Lung (tissue), 16 donors: ENCODE results near the gene DDX55. TPM values are rescaled to one million over a fixed set of nuclear protein-coding genes. Genes with fewer than 3 reads are reported as not detected.
A peak's percentile ranks its signal among the peaks of the same experiment; 100 is the strongest.
"Not testable (repeated sequence)": the region's sequence is repeated elsewhere in the genome, so short reads cannot be mapped to it uniquely, and the experiment has no call there.

Experiments
- ATAC-seq: fragments of 200-7000 bp; cut with Tn5 transposase; one replicate; pipeline ENCODE4 v1.9.1; 2020; ENCODE audit warnings: moderate number of reproducible peaks; ENCODE audit not compliant: insufficient read depth, low FRiP score
- DNase-seq, 3 donors: peaks; one replicate each; pipeline ENCODE4 v3.0.0-alpha.2; 2013 to 2017
- H3K27ac ChIP-seq, 2 donors: one replicate each; pipeline ENCODE4 v1.5.1; 2013; ENCODE audit warnings: mild to moderate bottlenecking in 2 of 2, moderate library complexity in 2 of 2, control low read depth in 1 of 2, inconsistent platforms in 1 of 2, low read depth in 1 of 2, low read length in 1 of 2
- H3K27me3 ChIP-seq, 3 donors: one replicate each; pipeline ENCODE4 v1.5.1; 2013; ENCODE audit warnings: low read length in 2 of 3; ENCODE audit not compliant: control insufficient read depth in 3 of 3, insufficient read depth in 3 of 3
- H3K36me3 ChIP-seq, 4 donors: one replicate each; pipeline ENCODE4 v1.5.1; 2013; ENCODE audit warnings: low read length in 4 of 4, mild to moderate bottlenecking in 1 of 4, moderate library complexity in 1 of 4; ENCODE audit not compliant: control insufficient read depth in 4 of 4, insufficient read depth in 4 of 4
- H3K4me1 ChIP-seq, 5 donors: one replicate each; pipeline ENCODE4 v1.5.1; 2013; ENCODE audit warnings: low read length in 5 of 5, mild to moderate bottlenecking in 2 of 5, moderate library complexity in 1 of 5; ENCODE audit not compliant: control insufficient read depth in 5 of 5, insufficient read depth in 5 of 5
- H3K4me3 ChIP-seq: one replicate; pipeline ENCODE4 v1.5.1; 2013; ENCODE audit warnings: mild to moderate bottlenecking, control low read depth, moderate library complexity
- H3K9ac ChIP-seq, 2 donors: one replicate each; pipeline ENCODE4 v1.5.1; 2013; ENCODE audit warnings: low read length in 2 of 2, control low read depth in 1 of 2; ENCODE audit not compliant: insufficient read depth in 1 of 2
- H3K9me3 ChIP-seq, 4 donors: one replicate each; pipeline ENCODE4 v1.5.1; 2013; ENCODE audit warnings: low read length in 3 of 4, mild to moderate bottlenecking in 1 of 4, moderate library complexity in 1 of 4; ENCODE audit not compliant: control insufficient read depth in 4 of 4, insufficient read depth in 3 of 4
- CTCF ChIP-seq: IDR thresholded peaks from 2 replicates; pipeline ENCODE4 v1.5.1; 2012; ENCODE audit warnings: mild to moderate bottlenecking; ENCODE audit errors: control extremely low read depth, extremely low read depth
- WGBS, 2 donors: extraction: QIAGEN DNeasy Blood & Tissue Kit; methylation state at CpG; one replicate each; pipeline ENCODE4 v1.1.7; 2013; 5-methylcytosine and 5-hydroxymethylcytosine counted together
- long read RNA-seq, 5 donors: transcript quantifications; one replicate each; lab custom pipeline, GENCODE V29; 2026
- polyA plus RNA-seq, 2 donors: library from polyadenylated mRNA; stranded (reverse); fragments of 200-250 nt; gene quantifications; one replicate each; pipeline ENCODE4 v1.2.1, GENCODE V29; 2013
- total RNA-seq, 2 donors: library from RNA; depleted of rRNA in 1 of 2; stranded (reverse); fragments of >200 nt in 1 of 2; gene quantifications; one replicate each; pipeline ENCODE4 v1.2.1, GENCODE V29; 2014 to 2021
- donor health status: control.
- donor health status: control.
- donor health status: Bipolar disorder and iron deficiency.
- donor health status: healthy.
- donor health status: DM: yes; HTN: yes; CAD: no.

The DDX55 gene
- total RNA-seq: 10 to 100 TPM; 21.1 to 22.3 TPM
- polyA plus RNA-seq: 10 to 100 TPM; 13.3 to 15.2 TPM
- long read RNA-seq, donor 1: 0 reads
- long read RNA-seq, donor 2, partial matches to known transcripts: 14 of 16 reads
- long read RNA-seq, donor 2, other reads (novel, unspliced or antisense): 0 of 16 reads
- long read RNA-seq, donor 3, partial matches to known transcripts: 23 of 24 reads
- long read RNA-seq, donor 3, other reads (novel, unspliced or antisense): 0 of 24 reads
- long read RNA-seq, donor 4, partial matches to known transcripts: 8 of 9 reads
- long read RNA-seq, donor 4, other reads (novel, unspliced or antisense): 0 of 9 reads
- long read RNA-seq, donor 5, partial matches to known transcripts: 35 of 39 reads
- long read RNA-seq, donor 5, other reads (novel, unspliced or antisense): 0 of 39 reads

DNA sequence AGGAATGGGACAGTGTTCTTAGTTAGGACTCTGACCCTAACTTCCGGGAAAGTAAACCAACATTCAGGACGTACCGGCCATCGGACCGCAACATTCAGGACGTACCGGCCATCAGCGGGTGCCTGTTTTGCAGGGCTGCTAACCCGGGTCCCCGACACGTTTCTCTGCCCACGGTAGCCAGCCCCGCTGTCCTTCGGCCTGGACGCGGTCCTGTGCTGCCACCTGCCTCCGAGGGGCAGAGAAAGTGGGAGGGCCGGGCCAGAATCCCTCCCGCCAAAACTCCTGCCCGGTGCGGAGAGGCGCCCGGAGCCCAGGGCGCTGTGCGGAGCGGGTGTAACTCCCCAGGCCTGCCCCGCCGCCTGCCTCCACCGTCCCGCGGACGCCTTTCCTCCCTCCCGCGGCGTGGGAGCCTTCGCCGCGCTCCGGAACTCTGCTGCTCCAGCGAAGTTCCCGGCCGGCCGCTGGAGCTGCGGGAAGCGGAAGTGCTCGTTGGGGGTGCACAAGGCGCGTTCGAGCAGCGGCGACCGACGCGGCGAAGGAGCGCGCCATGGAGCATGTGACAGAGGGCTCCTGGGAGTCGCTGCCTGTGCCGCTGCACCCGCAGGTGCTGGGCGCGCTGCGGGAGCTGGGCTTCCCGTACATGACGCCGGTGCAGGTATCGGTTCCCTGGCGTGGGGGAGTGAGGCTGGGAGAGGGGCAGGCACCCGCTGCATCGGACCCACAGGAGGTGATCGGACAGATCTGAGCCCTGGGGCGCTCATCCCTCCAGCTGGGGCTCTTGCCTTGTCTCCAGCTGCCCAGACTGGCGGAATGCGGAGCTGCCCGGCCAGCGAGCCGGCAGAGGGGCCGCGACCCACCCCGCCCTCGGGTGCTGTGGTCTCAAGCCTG lies at the start of gene DDX55:
TSS of gene DDX55 (plus strand) at position 498 of the 888 bp plus-strand sequence. CDS start at position 548, 50 bp downstream.
- 0% methylated on average over 76 to 81 of the region's 81 CpGs for WGBS, 2 donors
- Histone ChIP-seq H3K27me3 (no peaks in the 10 kb centered on the region), H3K4me3 (peak within 1 kb of the TSS; percentile 90), H3K36me3 (peaks cover 14 to 25% (median 16%) of the 10 kb centered on the region in 4 donors), H3K27ac (peak within 1 kb of the TSS; percentile 82 to 92), H3K9ac (peak within 1 kb of the TSS; percentile 53 to 65), H3K4me1 (peaks cover 2 to 11% (median 8%) of the 10 kb centered on the region in 5 donors), H3K9me3 (no peaks in the 10 kb centered on the region)
- peak; percentile 84 to 90 (median 85) for DNase-seq
- TF ChIP-seq CTCF: no peak
- ATAC-seq: peak; percentile 95

GRCh38 chr12:123554136-123554535 lies 47.8 kb upstream of the DDX55 start:
- ATAC-seq, H3K36me3 ChIP-seq: not testable (repeated sequence)

DNA sequence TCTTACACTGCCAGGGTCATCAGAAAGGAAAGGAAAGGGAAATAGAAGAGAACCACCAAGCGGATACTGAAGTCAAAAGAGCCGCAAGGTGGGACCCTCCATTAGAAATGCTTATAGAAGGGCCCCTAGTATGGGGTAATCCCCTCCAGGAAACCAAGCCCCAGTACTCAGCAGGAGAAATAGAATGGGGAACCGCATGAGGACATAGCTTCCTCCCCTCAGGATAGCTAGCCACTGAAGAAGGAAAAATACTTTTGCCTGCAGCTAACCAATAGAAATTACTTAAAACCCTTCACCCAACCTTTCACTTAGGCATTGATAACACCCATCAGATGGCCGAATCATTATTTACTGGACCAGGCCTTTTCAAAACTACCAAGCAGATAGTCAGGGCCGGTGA lies 47.1 kb upstream of the DDX55 start:
- ATAC-seq, DNase-seq, H3K36me3 ChIP-seq, H3K9ac ChIP-seq, H3K9me3 ChIP-seq, H3K27ac ChIP-seq, H3K4me3 ChIP-seq, H3K27me3 ChIP-seq, H3K4me1 ChIP-seq: not testable (repeated sequence)
- WGBS, 2 donors: 46 to 81% methylated on average over 5 of the region's 5 CpGs

More at GRCh38 chr12:123554136-123554535, 47.8 kb upstream of the DDX55 start:
- not testable (repeated sequence) for H3K27ac ChIP-seq, H3K4me1 ChIP-seq, H3K9me3 ChIP-seq, H3K4me3 ChIP-seq, H3K9ac ChIP-seq, H3K27me3 ChIP-seq, DNase-seq
- 23 to 41% methylated on average over 2 of the region's 2 CpGs for WGBS, 2 donors

DNA sequence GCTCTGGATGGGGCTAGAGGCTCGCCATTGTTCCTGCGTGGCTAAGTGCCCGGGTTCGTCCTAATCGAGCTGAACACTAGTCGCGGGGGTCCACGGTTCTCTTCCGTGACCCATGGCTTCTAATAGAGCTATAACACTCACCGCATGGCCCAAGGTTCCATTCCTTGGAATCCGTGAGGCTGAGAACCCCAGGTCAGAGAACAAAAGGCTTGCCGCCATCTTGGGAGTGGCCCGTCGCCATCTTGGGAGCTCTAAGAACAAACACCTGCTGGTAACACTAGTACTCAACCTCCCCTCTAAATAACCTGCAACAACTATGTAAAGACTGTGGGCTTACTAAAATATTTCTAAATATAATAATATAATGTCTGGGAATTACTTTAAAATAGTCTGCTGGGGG lies 43.4 kb upstream of the DDX55 start:
- 96 to 97% methylated on average over 14 of the region's 14 CpGs for WGBS, 2 donors
- H3K9me3 ChIP-seq, H3K36me3 ChIP-seq, H3K9ac ChIP-seq, H3K4me1 ChIP-seq, ATAC-seq, H3K27ac ChIP-seq, H3K27me3 ChIP-seq, DNase-seq, H3K4me3 ChIP-seq: not testable (repeated sequence)
